ENCODE measurements around the gene DHX38.
"Not testable (repeated sequence)": the region's sequence is repeated elsewhere in the genome, so short reads cannot be mapped to it uniquely, and the experiment has no call there.

The DHX38 gene

GRCh38 chr16:72093448-72094265 is at the start of gene DHX38, which contains the start of gene TXNL4B:
DHX38 (plus strand) TSS chr16:72093847; CDS start chr16:72096158, 2,311 bp downstream.
TXNL4B (minus strand) TSS chr16:72093620; CDS start chr16:72090749, 2,871 bp downstream.
- Histone ChIP-seq H3K4me1 (ENCODE audit: control insufficient read depth in 1 of 2, insufficient read depth in 2 of 2, low read length in 2 of 2) (peaks cover 15 to 37% of the 10 kb centered on the region in 2 donors), H3K36me3 (ENCODE audit: control insufficient read depth in 1 of 2, insufficient read depth in 2 of 2, low read length in 2 of 2) (peaks cover 41 to 42% of the 10 kb centered on the region in 2 donors), H3K27ac (ENCODE audit: low read length) (peak within 1 kb of the TSS; percentile 90), H3K4me3 (ENCODE audit: low read depth in 1 of 2, low read length in 2 of 2) (peak within 1 kb of the TSS; percentile 93 to 97), H3K9me3 (ENCODE audit: control insufficient read depth in 1 of 2, low read length in 2 of 2) (no peaks in the 10 kb centered on the region), H3K27me3 (ENCODE audit: low read depth, low read length) (no peaks in the 10 kb centered on the region)

- no peaks in the 10 kb centered on the region for H3K27me3 ChIP-seq (ENCODE audit: low read depth, low read length)
- H3K4me1 ChIP-seq (ENCODE audit: control insufficient read depth in 1 of 2, insufficient read depth in 2 of 2, low read length in 2 of 2), result no peaks in the 10 kb centered on the region
- no peak overlapping the region for H3K27ac ChIP-seq (ENCODE audit: low read length)
- H3K9me3 ChIP-seq (ENCODE audit: control insufficient read depth in 1 of 2, low read length in 2 of 2), result no peaks in the 10 kb centered on the region
- H3K36me3 ChIP-seq (ENCODE audit: control insufficient read depth in 1 of 2, insufficient read depth in 2 of 2, low read length in 2 of 2), result peaks cover 0 to 28% of the 10 kb centered on the region in 2 donors
- H3K4me3 ChIP-seq (ENCODE audit: low read depth in 1 of 2, low read length in 2 of 2), result no peak overlapping the region
Measured at GRCh38 chr16:72044296-72044695, 49.4 kb upstream of the DHX38 start.

- Histone ChIP-seq H3K4me1 (ENCODE audit: control insufficient read depth in 1 of 2, insufficient read depth in 2 of 2, low read length in 2 of 2) (no peaks in the 10 kb centered on the region), H3K36me3 (ENCODE audit: control insufficient read depth in 1 of 2, insufficient read depth in 2 of 2, low read length in 2 of 2) (peaks cover 0 to 28% of the 10 kb centered on the region in 2 donors), H3K4me3 (ENCODE audit: low read depth in 1 of 2, low read length in 2 of 2) (no peak overlapping the region), H3K9me3 (ENCODE audit: control insufficient read depth in 1 of 2, low read length in 2 of 2) (peaks cover 0 to 4% of the 10 kb centered on the region in 2 donors), H3K27ac (ENCODE audit: low read length) (no peak overlapping the region), H3K27me3 (ENCODE audit: low read depth, low read length) (no peaks in the 10 kb centered on the region)
Measured at GRCh38 chr16:72044825-72045359, 48.8 kb upstream of the DHX38 start.

- Histone ChIP-seq H3K27me3 (ENCODE audit: low read depth, low read length) (no peaks in the 10 kb centered on the region), H3K9me3 (ENCODE audit: control insufficient read depth in 1 of 2, low read length in 2 of 2) (peaks cover 0 to 4% of the 10 kb centered on the region in 2 donors), H3K4me3 (ENCODE audit: low read depth in 1 of 2, low read length in 2 of 2) (no peak overlapping the region), H3K4me1 (ENCODE audit: control insufficient read depth in 1 of 2, insufficient read depth in 2 of 2, low read length in 2 of 2) (no peaks in the 10 kb centered on the region), H3K27ac (ENCODE audit: low read length) (no peak overlapping the region), H3K36me3 (ENCODE audit: control insufficient read depth in 1 of 2, insufficient read depth in 2 of 2, low read length in 2 of 2) (no peaks in the 10 kb centered on the region)
Measured at GRCh38 chr16:72049110-72049509, 44.5 kb upstream of the DHX38 start.

GRCh38 chr16:72050769-72051464 is 42.7 kb upstream of the DHX38 start:
- no peaks in the 10 kb centered on the region for H3K36me3 ChIP-seq (ENCODE audit: control insufficient read depth in 1 of 2, insufficient read depth in 2 of 2, low read length in 2 of 2)
- no peak overlapping the region for H3K27ac ChIP-seq (ENCODE audit: low read length)
- no peak overlapping the region for H3K4me3 ChIP-seq (ENCODE audit: low read depth in 1 of 2, low read length in 2 of 2)
- H3K9me3 ChIP-seq (ENCODE audit: control insufficient read depth in 1 of 2, low read length in 2 of 2), result peaks cover 0 to 4% of the 10 kb centered on the region in 2 donors
- H3K27me3 ChIP-seq (ENCODE audit: low read depth, low read length), result no peaks in the 10 kb centered on the region
- H3K4me1 ChIP-seq (ENCODE audit: control insufficient read depth in 1 of 2, insufficient read depth in 2 of 2, low read length in 2 of 2), result no peaks in the 10 kb centered on the region

- Histone ChIP-seq H3K4me3 (ENCODE audit: low read depth in 1 of 2, low read length in 2 of 2) (no peak overlapping the region), H3K27me3 (ENCODE audit: low read depth, low read length) (no peaks in the 10 kb centered on the region), H3K4me1 (ENCODE audit: control insufficient read depth in 1 of 2, insufficient read depth in 2 of 2, low read length in 2 of 2) (no peaks in the 10 kb centered on the region), H3K27ac (ENCODE audit: low read length) (no peak overlapping the region), H3K36me3 (ENCODE audit: control insufficient read depth in 1 of 2, insufficient read depth in 2 of 2, low read length in 2 of 2) (no peaks in the 10 kb centered on the region), H3K9me3 (ENCODE audit: control insufficient read depth in 1 of 2, low read length in 2 of 2) (peaks cover 0 to 4% of the 10 kb centered on the region in 2 donors)
Measured at GRCh38 chr16:72051818-72052217, 41.8 kb upstream of the DHX38 start.

- not testable (repeated sequence) for H3K4me1 ChIP-seq (ENCODE audit: control insufficient read depth in 1 of 2, insufficient read depth in 2 of 2, low read length in 2 of 2); H3K27me3 ChIP-seq (ENCODE audit: low read depth, low read length); H3K4me3 ChIP-seq (ENCODE audit: low read depth in 1 of 2, low read length in 2 of 2); H3K36me3 ChIP-seq (ENCODE audit: control insufficient read depth in 1 of 2, insufficient read depth in 2 of 2, low read length in 2 of 2); H3K27ac ChIP-seq (ENCODE audit: low read length); H3K9me3 ChIP-seq (ENCODE audit: control insufficient read depth in 1 of 2, low read length in 2 of 2)
Measured at GRCh38 chr16:72054254-72054847, 39.3 kb upstream of the DHX38 start, which contains the start of gene HP. HP (plus strand) TSS chr16:72054505; CDS start chr16:72054653, 148 bp downstream.

GRCh38 chr16:72055911-72056310 is 37.7 kb upstream of the DHX38 start:
- H3K9me3 ChIP-seq (ENCODE audit: control insufficient read depth in 1 of 2, low read length in 2 of 2), result no peaks in the 10 kb centered on the region
- H3K27ac ChIP-seq (ENCODE audit: low read length), result no peak overlapping the region
- no peaks in the 10 kb centered on the region for H3K27me3 ChIP-seq (ENCODE audit: low read depth, low read length)
- H3K36me3 ChIP-seq (ENCODE audit: control insufficient read depth in 1 of 2, insufficient read depth in 2 of 2, low read length in 2 of 2), result no peaks in the 10 kb centered on the region
- H3K4me3 ChIP-seq (ENCODE audit: low read depth in 1 of 2, low read length in 2 of 2), result no peak overlapping the region
- H3K4me1 ChIP-seq (ENCODE audit: control insufficient read depth in 1 of 2, insufficient read depth in 2 of 2, low read length in 2 of 2), result no peaks in the 10 kb centered on the region

- not testable (repeated sequence) for H3K4me1 ChIP-seq (ENCODE audit: control insufficient read depth in 1 of 2, insufficient read depth in 2 of 2, low read length in 2 of 2); H3K36me3 ChIP-seq (ENCODE audit: control insufficient read depth in 1 of 2, insufficient read depth in 2 of 2, low read length in 2 of 2); H3K27ac ChIP-seq (ENCODE audit: low read length); H3K27me3 ChIP-seq (ENCODE audit: low read depth, low read length); H3K4me3 ChIP-seq (ENCODE audit: low read depth in 1 of 2, low read length in 2 of 2); H3K9me3 ChIP-seq (ENCODE audit: control insufficient read depth in 1 of 2, low read length in 2 of 2)
Measured at GRCh38 chr16:72057313-72057712, 36.3 kb upstream of the DHX38 start.

GRCh38 chr16:72059060-72059459 is 34.6 kb upstream of the DHX38 start:
- H3K36me3 ChIP-seq (ENCODE audit: control insufficient read depth in 1 of 2, insufficient read depth in 2 of 2, low read length in 2 of 2); H3K27ac ChIP-seq (ENCODE audit: low read length); H3K9me3 ChIP-seq (ENCODE audit: control insufficient read depth in 1 of 2, low read length in 2 of 2); H3K27me3 ChIP-seq (ENCODE audit: low read depth, low read length); H3K4me1 ChIP-seq (ENCODE audit: control insufficient read depth in 1 of 2, insufficient read depth in 2 of 2, low read length in 2 of 2); H3K4me3 ChIP-seq (ENCODE audit: low read depth in 1 of 2, low read length in 2 of 2): not testable (repeated sequence)

- H3K27ac ChIP-seq (ENCODE audit: low read length), result no peak overlapping the region
Measured at GRCh38 chr16:72060405-72060804, 33.2 kb upstream of the DHX38 start.

More at GRCh38 chr16:72060405-72060804, 33.2 kb upstream of the DHX38 start:
- H3K4me1 ChIP-seq (ENCODE audit: control insufficient read depth in 1 of 2, insufficient read depth in 2 of 2, low read length in 2 of 2), result no peaks in the 10 kb centered on the region
- no peaks in the 10 kb centered on the region for H3K36me3 ChIP-seq (ENCODE audit: control insufficient read depth in 1 of 2, insufficient read depth in 2 of 2, low read length in 2 of 2)
- H3K27me3 ChIP-seq (ENCODE audit: low read depth, low read length), result no peaks in the 10 kb centered on the region
- H3K4me3 ChIP-seq (ENCODE audit: low read depth in 1 of 2, low read length in 2 of 2), result no peak overlapping the region
- no peaks in the 10 kb centered on the region for H3K9me3 ChIP-seq (ENCODE audit: control insufficient read depth in 1 of 2, low read length in 2 of 2)

All from muscle layer of duodenum (tissue), 2 donors.